OCI-LY7 (cell line): ENCODE results near the gene PAM16.

ENCODE experiments used
- CTCF ChIP-seq: fragments of 200-600 bp; sonication (generic); conservative IDR thresholded peaks from 2 replicates; pipeline ENCODE4 v1.5.1; 2014; ENCODE audit warnings: mild to moderate bottlenecking, antibody characterized with exemption, low read length, moderate library complexity, mixed read lengths
- EZH2phosphoT487 ChIP-seq: fragments of 200-600 bp; sonication (generic); IDR thresholded peaks from 2 replicates; pipeline ENCODE4 v1.6.1; 2018; ENCODE audit warnings: low read depth, borderline replicate concordance, mild to moderate bottlenecking, mixed run types, antibody characterized with exemption, low read length, moderate library complexity, mixed read lengths

GRCh38 chr16:4291699-4292098, 59.4 kb downstream of the PAM16 start:
- TF ChIP-seq CTCF (no peak), EZH2phosphoT487 (no peak)
